Measurements from ENCODE around the gene GLYR1.

Gene GLYR1

GRCh38 chr16:4762205-4762604, 84.9 kb downstream of the GLYR1 start:
- DNase-seq = no peak

- DNase-seq = no peak
Observed at GRCh38 chr16:4760221-4760910, 86.7 kb downstream of the GLYR1 start.

- no peak for DNase-seq
Observed at GRCh38 chr16:4755687-4756086, 91.4 kb downstream of the GLYR1 start.

GRCh38 chr16:4754865-4755264, 92.2 kb downstream of the GLYR1 start:
- DNase-seq = no peak

GRCh38 chr16:4753227-4753626, 93.9 kb downstream of the GLYR1 start:
- no peak for DNase-seq
